Stimulated activated CD8-positive, alpha-beta memory T cell treated with anti-CD3 and anti-CD28 coated beads, Interleukin-15, amount 100 ng/mL, for 48 hours (primary cell): Measurements from ENCODE around the gene OSR1.
"Not testable (repeated sequence)": the region's sequence is repeated elsewhere in the genome, so short reads cannot be mapped to it uniquely, and the experiment has no call there.

Source experiments
- DNase-seq, 2 donors: peaks; one replicate each; pipeline ENCODE4 v3.0.0-alpha.2; 2020; ENCODE audit warnings: low read depth in 2 of 2

The OSR1 gene

GRCh38 chr2:19358242-19359020 lies at the start of gene OSR1:
Gene OSR1 (minus strand): TSS chr2:19358623. CDS start chr2:19353805, 4,818 bp downstream.
- DNase-seq: no peak

- DNase-seq: no peak
These were observed 45.4 kb upstream of the OSR1 start for GRCh38 chr2:19403785-19404184.

- no peak for DNase-seq
These were observed 33.8 kb upstream of the OSR1 start for GRCh38 chr2:19392191-19392590.

- not testable (repeated sequence) for DNase-seq
These were observed 31.0 kb upstream of the OSR1 start for GRCh38 chr2:19389469-19389868.

GRCh38 chr2:19380532-19380931 lies 22.1 kb upstream of the OSR1 start:
- no peak for DNase-seq

- DNase-seq: no peak
These were observed 20.5 kb upstream of the OSR1 start for GRCh38 chr2:19378939-19379338.

GRCh38 chr2:19377717-19378116 lies 19.3 kb upstream of the OSR1 start:
- no peak for DNase-seq

- no peak for DNase-seq
These were observed 14.9 kb upstream of the OSR1 start for GRCh38 chr2:19373352-19373751.

- no peak for DNase-seq
These were observed 13.7 kb upstream of the OSR1 start for GRCh38 chr2:19371996-19372582.

- DNase-seq: no peak
These were observed 11.0 kb upstream of the OSR1 start for GRCh38 chr2:19369341-19369955.

GRCh38 chr2:19368760-19369159 lies 10.3 kb upstream of the OSR1 start:
- DNase-seq: no peak

- DNase-seq: no peak
These were observed 8.9 kb upstream of the OSR1 start for GRCh38 chr2:19367326-19367725.

- no peak for DNase-seq
These were observed 6.7 kb upstream of the OSR1 start for GRCh38 chr2:19365126-19365525.

- DNase-seq: no peak
These were observed 5.6 kb upstream of the OSR1 start for GRCh38 chr2:19364014-19364413.

- no peak for DNase-seq
These were observed 5.0 kb upstream of the OSR1 start for GRCh38 chr2:19363474-19363778.

GRCh38 chr2:19362755-19363473 lies 4.5 kb upstream of the OSR1 start:
- no peak for DNase-seq

- DNase-seq: no peak
These were observed 3.8 kb upstream of the OSR1 start for GRCh38 chr2:19362094-19362754.

- no peak for DNase-seq
These were observed 3.0 kb upstream of the OSR1 start for GRCh38 chr2:19361325-19361990.

- no peak for DNase-seq
These were observed 2.5 kb upstream of the OSR1 start for GRCh38 chr2:19360966-19361321.

- no peak for DNase-seq
These were observed 2.0 kb upstream of the OSR1 start for GRCh38 chr2:19360266-19360965.

- no peak for DNase-seq
These were observed 1.0 kb upstream of the OSR1 start for GRCh38 chr2:19359456-19359855.
